ENCODE measurements around the gene RBM7.

RBM7 gene

GRCh38 chr11:114397349-114397982, 3.0 kb upstream of the RBM7 start:
- DNase-seq, result no peak

DNA sequence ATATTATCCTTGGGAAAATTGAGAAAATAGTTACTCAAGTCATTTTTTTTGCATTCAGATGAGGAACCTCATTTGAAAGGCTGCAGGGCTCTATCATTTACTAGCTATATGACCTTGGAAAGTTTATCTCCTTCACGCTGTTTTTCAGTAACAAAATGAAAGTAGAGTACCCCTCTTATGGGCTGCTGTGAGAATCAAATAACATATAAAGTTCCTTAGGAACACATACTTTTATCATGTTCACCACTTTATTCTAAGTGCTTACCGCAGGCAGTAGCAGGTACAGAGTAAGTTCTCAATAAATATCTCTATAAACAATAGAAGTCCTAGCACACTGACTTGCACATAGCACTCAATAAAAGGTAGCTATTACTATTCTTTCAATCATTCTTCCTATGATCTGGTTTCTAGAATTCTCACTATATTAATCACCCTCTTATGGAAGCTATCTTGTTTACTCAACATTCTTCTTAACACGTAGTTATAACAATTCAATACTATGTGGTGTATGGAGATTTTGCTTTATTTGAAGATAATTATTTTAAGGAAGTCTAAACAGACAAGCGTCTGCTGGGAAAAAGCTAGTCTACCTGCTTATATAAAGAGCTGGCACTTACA, 2.1 kb upstream of the RBM7 start:
- no peak for DNase-seq

DNA sequence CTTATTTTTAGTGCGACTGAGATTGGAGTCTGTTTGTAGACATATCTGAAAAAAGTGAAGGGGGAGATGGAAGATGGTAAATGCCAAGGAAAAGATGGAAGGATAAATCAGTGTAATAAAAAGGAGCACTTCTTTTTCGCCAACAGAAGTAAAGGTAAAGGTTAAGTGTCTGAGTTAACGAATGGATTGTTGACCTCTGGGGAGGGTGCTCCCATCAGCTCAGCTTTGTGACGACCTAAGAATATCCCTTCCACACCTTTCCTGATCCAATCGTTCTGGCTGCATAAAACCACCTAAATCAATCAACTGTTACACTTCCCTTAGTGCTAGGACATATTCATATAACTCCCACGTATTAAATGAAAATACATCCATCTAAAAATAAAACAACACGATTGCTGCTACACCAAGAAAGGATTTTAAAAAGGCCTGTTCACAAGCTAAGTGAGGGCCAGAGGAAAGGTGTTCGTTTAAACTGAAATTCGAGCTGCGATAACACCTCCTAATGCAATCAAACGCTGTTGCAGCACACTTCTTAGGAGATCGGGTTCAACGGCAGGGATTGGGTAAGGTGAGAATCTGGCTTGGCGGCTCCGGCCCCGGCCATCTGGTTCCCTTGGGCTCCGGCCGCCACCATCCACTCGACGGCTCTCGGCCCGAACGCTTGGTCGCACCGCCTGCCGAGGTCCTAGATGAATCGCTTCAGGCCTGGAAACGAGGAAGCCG, 813 bp upstream of the RBM7 start:
- DNase-seq, result no peak

DNA sequence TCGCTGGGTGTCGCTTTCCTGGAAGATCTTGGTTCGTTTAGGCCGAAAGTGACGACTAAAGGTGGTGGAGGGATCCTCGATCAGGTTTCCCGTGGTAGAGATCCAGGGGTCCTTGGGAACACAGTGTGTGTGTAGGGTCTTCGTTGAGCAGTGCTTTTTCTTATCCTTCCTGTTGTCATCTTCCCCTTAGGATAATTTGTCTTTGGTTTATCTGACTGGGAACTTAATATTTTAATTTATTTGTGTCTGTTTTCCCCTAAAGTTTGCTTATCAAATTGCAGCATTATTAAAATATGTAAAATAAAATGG, 403 bp downstream of the RBM7 start:
- DNase-seq, result no peak

DNA sequence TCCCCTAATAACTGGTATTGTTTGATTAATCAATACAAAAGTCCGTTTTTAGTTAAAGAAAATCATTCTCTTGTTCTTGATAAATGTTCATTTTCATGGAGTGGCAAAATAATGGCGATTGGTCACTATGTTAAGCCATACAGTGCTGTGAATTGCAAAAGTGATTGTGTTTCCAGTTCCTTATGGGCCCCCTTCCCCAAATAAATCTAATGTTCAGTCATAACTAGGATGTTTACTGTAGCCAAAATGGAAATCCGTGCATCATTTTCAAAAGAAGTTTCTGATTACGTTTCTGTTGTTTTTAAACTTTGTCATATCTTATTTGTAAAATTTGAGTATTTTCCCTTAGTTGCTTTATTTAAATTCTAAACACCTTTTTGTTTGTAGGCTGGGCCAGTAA, 845 bp downstream of the RBM7 start:
- peak in 1 of 2 donors; percentile 13 for DNase-seq

DNA sequence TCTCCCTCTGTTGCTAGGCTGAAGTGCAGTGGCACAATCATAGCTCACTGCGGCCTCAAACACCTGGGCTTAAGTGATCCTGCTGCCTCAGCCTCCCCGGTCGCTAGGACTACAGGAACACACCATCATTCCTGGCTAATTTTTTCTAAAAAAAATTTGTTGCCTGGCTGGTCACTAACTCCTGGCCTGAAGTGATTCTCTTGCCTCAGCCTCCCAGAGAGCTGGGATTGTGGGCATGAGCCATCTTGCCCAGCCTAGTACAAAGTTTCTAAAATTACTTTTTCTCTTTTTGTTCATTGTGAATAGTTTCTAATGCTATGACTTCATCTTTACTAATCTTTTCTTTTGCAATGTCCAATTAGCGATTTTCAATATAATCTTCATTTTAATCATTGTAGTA, 12.5 kb downstream of the RBM7 start:
- DNase-seq, result no peak

GRCh38 chr11:114413958-114414357, 13.5 kb downstream of the RBM7 start:
- DNase-seq, result no peak

DNA sequence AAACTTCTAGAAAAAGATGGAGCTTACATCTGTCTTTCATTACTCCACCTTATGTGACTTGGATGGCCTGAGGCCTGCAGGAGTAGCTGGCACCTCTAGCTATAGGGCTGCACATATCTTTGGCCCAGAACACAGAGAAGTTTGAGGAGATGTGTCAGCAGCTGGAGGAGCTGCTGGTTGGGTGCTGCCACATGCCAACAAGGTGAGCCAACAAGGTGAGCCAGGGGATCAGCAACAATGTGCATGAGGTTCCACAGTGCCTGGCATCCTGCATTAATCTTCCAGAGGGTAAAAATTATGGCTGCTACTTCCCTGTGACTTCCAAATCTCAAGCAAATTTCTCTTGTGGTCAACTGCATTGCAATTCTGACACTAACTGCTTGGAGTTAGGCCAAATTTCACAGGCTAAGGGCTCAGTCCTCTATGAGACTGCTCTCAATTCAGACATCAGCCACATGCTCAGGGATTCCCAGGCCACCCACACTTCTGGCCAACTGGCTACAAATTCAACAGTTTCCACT, 16.0 kb downstream of the RBM7 start:
- no peak for DNase-seq

DNA sequence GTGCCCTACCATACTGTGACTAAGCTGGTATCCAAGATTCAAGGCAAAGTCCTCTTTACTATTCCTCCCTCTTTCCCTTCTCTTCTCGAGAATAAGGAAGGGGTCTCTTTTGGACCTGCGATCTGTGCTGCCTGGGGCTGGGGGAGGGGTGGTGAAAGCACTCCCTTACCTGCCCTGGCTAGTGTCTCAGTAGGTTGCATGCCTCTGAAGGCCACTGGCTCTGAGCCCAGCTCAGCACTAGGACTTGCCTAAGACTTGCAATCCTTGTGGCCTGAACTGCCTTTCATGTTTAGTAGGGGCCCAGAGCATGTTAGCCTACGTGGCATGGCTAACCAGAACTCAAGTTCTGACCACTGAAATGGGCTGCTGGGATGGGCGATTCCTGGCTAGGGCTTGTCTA, 25.8 kb downstream of the RBM7 start:
- no peak for DNase-seq

- DNase-seq, result no peak
Measured at GRCh38 chr11:114430290-114430689, 29.8 kb downstream of the RBM7 start.

- DNase-seq, result no peak
Measured at GRCh38 chr11:114432893-114433292, 32.4 kb downstream of the RBM7 start.

GRCh38 chr11:114433376-114433775, 32.9 kb downstream of the RBM7 start:
- no peak for DNase-seq

DNA sequence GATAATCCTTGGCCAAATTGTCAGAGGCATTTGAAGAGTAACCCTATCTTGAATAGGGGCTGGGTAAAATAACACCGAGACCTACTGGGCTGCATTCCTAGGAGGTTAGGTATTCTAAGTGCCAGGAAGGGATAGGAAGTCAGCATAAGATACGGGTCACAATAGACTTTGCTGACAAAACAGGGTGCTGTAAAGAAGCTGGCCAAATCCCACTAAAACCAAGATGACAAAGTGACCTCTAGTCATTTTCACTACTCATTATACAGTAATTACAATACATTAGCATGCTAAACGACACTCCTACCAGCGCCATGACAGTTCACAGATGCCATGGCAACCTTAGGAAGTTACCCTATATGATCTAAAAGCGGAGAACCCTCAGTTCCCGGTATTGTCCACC, 37.8 kb downstream of the RBM7 start:
- DNase-seq, result no peak

GRCh38 chr11:114439229-114440120, 39.0 kb downstream of the RBM7 start, which contains the start of gene REXO2:
TSS of gene REXO2 (plus strand) at chr11:114439467. CDS start at chr11:114439529, 62 bp downstream.
- peak; percentile 94 to 95 for DNase-seq

DNA sequence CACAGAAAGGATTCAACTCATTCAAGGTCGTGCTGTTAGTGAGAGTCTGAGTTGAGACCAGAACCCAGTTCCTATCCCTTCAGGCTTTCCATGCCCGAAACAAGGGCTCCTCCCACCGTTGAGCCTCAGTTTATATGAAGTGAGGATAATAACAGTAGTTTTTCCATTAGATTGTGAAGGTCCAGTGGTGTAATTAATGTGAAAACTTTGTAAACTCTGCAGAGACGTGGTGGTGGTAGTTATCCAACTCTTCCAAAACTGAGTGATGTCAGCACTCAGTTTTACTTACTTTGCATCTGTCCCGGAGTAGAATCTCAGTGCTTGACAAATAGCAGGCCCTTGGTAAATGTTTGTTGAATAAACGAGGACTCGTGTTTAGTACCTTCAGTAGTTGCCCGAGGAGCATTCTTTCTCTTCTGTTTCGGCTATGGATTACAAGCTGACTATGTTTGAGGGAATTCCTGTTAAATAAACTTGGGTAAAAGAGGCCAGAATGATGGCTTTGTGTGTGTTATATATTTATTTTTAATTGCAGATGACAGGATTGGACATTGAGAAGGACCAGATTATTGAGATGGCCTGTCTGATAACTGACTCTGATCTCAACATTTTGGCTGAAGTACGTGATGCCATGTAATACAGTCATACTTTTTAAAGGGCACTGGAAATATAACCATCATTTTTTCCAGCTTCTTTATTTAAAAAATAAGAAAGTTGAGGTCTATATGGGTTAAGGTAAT, 39.8 kb downstream of the RBM7 start:
- peak in 1 of 2 donors; percentile 2 for DNase-seq

DNA sequence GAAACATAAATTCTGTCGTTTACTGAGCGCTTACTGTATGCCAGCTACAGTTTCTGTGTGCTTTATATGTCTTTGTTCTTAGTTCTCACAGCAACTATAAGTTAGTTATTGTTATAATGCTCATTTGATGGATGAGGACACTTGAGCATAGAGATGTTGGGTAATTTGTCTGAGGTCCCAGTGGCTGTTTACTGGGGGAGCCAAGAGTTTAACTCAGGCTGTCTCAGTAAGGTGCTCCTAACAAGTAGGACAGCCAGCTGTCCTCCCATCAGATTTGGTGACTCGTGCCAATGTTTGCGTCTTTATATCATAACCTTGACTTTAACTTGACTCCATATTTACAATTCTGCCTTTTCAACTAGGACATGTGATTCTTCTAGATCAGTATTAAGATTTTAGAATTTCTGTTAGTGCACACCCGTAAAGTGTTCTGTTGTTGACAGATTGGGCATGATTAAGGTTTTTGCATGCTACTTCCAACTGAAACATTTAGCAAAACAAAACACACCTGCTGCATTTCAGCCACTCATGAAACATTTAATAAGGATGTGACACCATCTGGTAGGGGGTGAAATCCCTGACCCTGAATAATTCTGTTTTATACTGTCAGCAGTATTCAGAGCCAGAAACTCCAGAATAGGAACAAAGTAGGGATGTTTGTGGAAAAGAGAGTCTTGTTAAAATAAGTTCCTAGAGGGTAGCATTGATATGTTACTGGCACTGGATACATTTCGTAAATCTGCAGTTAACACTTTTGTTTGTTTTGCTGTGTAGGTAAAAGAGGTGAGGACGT, 40.7 kb downstream of the RBM7 start:
- DNase-seq, result no peak

DNA sequence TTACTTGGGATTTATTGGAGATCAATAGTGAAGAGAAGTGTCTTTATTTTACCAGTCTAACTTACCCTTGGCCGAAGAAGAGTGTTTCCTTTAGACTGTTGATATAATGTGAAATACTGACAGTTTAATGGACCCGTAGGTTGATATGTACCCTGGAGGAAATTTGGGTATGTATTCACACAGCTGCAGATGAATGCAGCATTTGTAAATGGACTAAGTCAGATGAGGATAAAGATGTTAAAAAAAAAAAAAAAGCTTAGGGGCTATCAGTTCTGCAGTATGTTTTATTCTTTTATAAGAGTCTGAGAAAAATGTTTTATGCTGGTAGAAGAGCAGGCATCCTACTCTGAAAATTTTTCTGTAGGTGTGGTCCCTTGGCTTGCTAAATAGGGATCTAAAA, 41.5 kb downstream of the RBM7 start:
- DNase-seq, result no peak

- no peak for DNase-seq
Measured at GRCh38 chr11:114442536-114442935, 42.1 kb downstream of the RBM7 start.

GRCh38 chr11:114447444-114447843, 47.0 kb downstream of the RBM7 start:
- DNase-seq, result no peak

GRCh38 chr11:114447892-114448291, 47.4 kb downstream of the RBM7 start:
- DNase-seq, result no peak

DNA sequence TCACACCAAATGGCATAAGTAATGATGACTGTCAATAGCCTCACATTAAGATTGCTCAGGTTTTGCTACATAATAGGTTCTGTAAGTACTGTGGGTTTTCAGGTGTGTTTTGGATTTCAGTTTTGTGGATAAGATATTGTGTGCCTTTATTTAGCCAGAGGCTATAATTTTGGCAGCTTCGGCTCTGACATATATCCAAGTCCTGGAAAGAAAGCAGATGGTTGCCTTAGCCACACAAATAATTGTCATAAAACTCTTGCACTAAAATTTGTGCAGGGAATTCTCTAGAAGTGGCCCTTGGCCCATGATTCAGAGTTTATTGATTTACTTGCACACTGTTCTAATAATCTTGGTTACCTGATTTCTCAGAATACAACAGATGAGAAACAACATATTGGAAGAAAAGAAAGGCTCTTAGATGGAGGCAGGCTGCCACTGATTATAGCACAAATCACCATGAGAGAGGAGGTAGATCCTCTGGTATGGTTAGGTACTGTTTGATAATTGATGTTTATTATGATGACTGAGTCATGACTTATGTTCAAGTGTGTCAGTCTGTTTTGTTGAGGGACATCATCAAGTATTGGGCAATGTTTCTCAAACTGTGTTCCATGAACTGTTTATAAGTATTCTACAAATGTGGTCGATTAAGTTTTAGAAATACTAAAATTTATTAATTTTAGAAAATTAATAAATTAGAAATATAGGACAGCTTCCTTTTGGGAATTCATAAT, 48.5 kb downstream of the RBM7 start:
- DNase-seq, result no peak
